GM19395 (cell line): ENCODE measurements around the gene BTN1A1.
"Not testable (repeated sequence)": the region's sequence is repeated elsewhere in the genome, so short reads cannot be mapped to it uniquely, and the experiment has no call there.

Experiments
- ATAC-seq: cut with Tn5 transposase; IDR thresholded peaks from one replicate; pipeline ENCODE4 v1.9.1; 2021; ENCODE audit warnings: mild to moderate bottlenecking, moderate library complexity; ENCODE audit not compliant: unreplicated experiment

BTN1A1 gene

GRCh38 chr6:26536571-26537159 lies 36.6 kb downstream of the BTN1A1 start:
- no peak for ATAC-seq

DNA sequence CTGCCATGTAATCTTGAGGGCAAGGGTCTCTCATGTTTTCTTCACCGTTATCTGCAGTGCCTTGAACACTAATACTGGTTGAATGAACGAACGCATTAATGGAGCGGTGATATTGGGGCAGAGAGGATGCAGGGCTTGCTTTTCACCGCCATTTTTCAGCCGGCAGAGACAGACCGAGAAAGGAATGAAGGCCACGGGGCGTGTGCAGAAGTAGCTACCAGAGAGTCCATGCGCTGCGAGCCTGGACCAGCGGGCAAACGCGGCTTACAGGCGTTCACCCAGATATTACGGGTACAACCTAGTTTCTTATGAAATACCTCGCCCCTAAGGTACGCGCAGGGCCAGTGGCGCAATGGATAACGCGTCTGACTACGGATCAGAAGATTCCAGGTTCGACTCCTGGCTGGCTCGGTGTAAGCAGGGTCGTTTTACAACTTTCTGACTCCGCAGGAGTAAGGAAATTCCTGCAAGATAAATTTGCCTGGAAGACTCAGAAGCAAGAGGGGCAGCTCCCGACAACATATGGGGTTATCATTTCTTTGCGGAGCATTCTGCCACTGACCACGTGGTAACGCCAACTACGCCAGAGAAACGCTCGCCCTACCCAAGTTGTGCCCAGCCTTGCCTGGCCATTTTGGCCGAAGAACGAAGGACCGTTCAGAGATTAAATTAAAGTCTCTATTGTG lies 37.2 kb downstream of the BTN1A1 start:
- ATAC-seq, result peak; percentile 43

DNA sequence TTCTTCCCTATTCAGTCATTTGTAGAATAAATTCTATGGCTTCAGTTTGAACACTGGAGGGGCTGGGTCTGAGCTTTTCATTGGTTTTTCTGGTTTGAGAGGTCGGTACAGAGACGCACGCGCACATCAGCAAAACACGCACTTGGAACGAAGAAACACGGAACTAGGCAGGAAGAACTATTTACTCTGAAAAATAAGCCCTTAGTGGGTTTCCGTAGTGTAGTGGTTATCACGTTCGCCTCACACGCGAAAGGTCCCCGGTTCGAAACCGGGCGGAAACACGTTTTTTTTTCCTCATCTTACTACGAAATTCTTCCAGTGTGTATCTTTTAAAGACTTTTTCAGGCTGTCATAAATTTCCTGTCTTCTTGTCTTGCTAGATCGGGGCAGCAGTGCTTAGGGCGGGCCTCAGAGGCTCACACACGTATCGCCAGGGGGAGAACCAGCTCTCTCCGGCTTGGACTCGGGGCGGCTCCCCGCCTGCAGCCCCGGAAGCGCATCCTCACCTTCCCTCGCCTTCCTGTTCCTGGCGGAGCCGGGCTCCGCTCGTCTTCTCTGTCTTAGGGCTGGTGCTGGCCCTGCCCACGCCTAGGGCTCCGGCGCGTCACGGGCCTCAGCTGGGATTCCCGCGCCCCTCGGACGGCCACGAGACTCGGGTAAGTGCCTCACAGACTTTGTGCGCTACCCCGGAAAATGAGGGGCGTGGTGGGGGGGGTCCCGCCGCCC lies 37.9 kb downstream of the BTN1A1 start, which contains the start of gene HMGN4:
Gene HMGN4 (plus strand): TSS at position 521 of the 726 bp plus-strand sequence. CDS start 6,841 bp downstream, outside the sequence.
- ATAC-seq, result peak; percentile 54

DNA sequence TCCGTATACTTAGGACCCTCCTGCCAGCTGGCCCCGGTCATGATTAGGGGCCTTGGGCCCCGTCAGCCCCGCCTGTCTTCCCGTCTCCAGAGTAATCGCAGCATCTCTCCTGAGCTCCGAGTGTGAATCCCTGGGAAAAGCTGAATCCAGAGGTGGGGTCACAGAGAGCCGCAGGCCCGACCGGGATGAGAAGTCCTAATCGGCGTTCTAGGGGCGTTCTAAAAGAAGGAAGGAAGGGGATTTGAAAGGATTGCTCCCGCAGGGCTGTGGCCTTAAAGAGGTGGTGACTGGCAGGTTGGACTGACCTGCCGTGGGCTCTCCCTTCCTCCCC lies 38.4 kb downstream of the BTN1A1 start:
- ATAC-seq, result no peak

DNA sequence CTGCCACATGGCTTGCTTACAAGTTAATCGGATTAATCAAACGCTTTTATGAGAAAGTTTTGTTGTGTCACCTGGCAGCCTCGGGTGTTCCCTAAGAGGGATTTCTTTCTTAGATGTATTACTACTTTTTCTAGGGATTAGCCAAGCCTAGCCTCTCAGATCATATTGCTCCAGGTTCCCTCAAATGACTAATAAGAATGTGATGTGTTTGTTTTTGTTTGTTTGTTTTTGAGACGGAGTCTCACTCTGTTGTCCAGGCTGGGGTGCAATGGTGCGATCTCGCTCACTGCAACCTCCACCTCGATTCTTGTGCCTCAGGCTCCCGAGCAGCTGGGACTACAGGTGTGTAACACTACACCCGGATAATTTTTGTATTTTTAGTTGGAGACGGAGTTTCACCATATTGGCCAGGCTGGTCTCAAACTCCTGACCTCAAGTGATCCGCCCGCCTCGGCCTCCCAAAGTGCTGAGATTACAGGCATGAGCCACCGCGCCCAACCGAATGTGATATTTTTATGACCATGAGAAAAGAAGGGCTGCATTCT lies 39.0 kb downstream of the BTN1A1 start:
- no peak for ATAC-seq

- no peak for ATAC-seq
Observed at GRCh38 chr6:26541579-26541978, 41.5 kb downstream of the BTN1A1 start.

- no peak for ATAC-seq
Observed at GRCh38 chr6:26543953-26544352, 43.9 kb downstream of the BTN1A1 start.

GRCh38 chr6:26544473-26544872 lies 44.4 kb downstream of the BTN1A1 start:
- ATAC-seq, result no peak

DNA sequence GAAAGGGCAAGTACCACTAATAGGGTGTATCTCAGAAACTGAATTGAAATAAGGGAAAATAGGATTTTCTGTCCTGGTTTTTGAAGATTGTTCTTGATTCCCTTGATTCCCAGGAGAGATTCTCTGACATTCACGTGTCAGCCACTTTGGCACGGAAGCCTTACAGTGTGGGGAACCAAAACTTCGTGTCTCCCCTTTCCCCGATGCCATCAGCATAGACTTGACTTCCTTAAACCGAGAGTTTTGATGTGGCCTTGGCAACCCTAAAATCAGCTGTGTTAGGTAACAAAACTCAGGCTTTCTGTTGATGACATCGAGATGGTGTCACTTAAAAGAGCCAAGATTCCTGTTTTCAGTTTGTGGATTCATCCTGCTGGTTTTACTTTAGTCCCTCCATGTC lies 45.5 kb downstream of the BTN1A1 start:
- no peak for ATAC-seq

GRCh38 chr6:26547363-26547762 lies 47.3 kb downstream of the BTN1A1 start:
- ATAC-seq, result not testable (repeated sequence)

DNA sequence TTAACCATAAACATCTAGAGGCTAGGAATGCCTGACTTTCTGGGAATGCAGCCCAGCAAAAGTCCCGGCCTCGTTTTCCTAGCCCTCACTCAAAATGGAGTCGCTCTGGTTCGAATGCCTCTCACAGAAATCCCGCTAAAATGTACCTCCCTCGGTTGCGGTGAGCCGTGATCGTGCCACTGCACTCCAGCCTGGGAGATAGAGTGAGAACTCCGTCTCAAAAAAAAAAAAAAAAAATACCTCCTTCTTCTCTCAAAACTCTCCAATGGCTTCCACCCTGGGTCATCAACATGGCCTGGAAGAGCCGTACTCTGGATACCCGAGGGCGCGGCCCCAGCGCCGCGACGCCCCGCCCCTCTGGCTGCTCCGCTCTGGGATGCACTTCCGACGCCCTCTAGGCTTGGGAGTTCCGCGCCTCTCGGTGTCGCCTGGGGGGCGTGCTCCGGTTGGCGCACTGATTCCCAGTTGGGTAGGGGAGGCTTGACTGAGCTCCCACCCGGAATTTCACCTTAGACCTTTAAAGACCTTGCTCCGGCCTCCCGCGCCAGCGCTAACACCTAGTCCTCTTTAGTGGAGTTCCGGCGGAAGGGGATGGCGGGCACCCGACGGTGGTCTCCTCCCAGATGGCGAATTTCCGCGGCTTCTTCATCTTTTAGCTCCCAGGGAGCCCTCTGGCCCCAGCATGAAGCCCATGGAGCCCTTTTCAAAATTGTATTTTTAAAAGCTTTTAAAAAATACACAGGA lies 50.3 kb downstream of the BTN1A1 start:
- no peak for ATAC-seq

DNA sequence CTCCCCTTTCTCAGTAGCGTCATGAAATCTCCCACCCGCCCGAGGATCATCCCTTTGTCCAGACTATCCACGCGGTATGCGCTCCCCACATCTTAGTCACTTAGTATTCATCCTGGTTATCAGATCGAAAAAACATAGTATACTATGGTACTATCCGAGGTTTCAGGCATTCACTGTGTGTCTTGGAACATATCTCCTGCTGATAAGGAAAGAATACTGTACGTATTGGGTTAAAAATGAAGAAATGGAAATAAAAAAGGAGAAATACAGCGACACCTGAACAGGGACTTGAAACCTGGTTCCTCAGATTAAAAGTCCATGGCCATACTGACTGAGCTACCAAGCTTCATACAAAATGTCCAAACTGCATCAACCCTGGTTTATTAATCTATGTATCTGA lies 52.1 kb downstream of the BTN1A1 start:
- no peak for ATAC-seq

GRCh38 chr6:26552640-26553188 lies 52.6 kb downstream of the BTN1A1 start:
- ATAC-seq, result no peak

- ATAC-seq, result peak; percentile 52
Observed at GRCh38 chr6:26553264-26553634, 53.1 kb downstream of the BTN1A1 start.

DNA sequence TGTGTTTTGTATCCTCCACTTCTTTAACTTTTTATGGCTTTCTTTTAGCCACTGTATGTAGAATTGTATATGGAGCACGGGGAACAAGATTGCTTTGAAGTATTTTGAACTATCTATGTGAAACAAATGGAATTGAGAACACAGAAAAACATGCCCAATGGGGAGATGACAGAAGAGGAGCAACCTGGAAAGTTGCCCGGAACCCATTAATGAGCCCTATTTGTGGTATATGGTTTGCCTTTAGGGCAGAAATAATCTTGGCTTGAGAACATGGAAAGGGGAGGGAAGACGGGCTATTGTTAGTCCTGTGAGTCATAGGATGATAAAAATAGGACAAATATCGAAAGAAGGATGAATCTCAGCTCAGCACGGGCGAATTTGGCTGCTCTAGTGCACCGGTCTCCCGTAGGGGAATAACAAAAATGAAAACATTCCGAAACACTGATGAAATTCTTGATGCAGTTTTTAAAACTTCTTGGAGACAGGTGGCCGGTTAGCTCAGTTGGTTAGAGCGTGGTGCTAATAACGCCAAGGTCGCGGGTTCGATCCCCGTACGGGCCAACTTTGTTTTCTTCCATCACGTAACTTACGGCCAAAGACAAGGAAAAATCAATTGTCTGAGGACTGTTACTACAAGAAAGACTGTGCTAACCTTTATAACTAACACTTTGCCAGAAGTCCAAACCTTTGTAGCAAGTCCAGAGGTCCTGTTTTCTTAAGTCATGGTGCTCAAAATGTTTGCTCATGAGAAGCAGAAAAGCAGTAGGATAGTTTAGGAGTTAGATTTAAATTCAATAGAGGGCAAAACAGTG lies 53.7 kb downstream of the BTN1A1 start:
- peak; percentile 41 for ATAC-seq

GRCh38 chr6:26554447-26554696 lies 54.3 kb downstream of the BTN1A1 start:
- no peak for ATAC-seq

- ATAC-seq, result no peak
Observed at GRCh38 chr6:26554697-26555504, 54.8 kb downstream of the BTN1A1 start.

GRCh38 chr6:26555505-26556262 lies 55.6 kb downstream of the BTN1A1 start:
- no peak for ATAC-seq
